GM12801 (cell line): ENCODE data around the gene ATP6V0C.

Source experiments
- TF ChIP-seq, protein P1 (sequence below): IDR thresholded peaks from one replicate; pipeline ENCODE4 v1.5.1; 2011; ENCODE audit warnings: control low read depth; ENCODE audit not compliant: insufficient read length; ENCODE audit errors: extremely low read depth

ATP6V0C gene

GRCh38 chr16:2529061-2529931 is 15.5 kb downstream of the ATP6V0C start:
- TF ChIP-seq, protein P1, sequence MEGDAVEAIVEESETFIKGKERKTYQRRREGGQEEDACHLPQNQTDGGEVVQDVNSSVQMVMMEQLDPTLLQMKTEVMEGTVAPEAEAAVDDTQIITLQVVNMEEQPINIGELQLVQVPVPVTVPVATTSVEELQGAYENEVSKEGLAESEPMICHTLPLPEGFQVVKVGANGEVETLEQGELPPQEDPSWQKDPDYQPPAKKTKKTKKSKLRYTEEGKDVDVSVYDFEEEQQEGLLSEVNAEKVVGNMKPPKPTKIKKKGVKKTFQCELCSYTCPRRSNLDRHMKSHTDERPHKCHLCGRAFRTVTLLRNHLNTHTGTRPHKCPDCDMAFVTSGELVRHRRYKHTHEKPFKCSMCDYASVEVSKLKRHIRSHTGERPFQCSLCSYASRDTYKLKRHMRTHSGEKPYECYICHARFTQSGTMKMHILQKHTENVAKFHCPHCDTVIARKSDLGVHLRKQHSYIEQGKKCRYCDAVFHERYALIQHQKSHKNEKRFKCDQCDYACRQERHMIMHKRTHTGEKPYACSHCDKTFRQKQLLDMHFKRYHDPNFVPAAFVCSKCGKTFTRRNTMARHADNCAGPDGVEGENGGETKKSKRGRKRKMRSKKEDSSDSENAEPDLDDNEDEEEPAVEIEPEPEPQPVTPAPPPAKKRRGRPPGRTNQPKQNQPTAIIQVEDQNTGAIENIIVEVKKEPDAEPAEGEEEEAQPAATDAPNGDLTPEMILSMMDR: no peak

DNA sequence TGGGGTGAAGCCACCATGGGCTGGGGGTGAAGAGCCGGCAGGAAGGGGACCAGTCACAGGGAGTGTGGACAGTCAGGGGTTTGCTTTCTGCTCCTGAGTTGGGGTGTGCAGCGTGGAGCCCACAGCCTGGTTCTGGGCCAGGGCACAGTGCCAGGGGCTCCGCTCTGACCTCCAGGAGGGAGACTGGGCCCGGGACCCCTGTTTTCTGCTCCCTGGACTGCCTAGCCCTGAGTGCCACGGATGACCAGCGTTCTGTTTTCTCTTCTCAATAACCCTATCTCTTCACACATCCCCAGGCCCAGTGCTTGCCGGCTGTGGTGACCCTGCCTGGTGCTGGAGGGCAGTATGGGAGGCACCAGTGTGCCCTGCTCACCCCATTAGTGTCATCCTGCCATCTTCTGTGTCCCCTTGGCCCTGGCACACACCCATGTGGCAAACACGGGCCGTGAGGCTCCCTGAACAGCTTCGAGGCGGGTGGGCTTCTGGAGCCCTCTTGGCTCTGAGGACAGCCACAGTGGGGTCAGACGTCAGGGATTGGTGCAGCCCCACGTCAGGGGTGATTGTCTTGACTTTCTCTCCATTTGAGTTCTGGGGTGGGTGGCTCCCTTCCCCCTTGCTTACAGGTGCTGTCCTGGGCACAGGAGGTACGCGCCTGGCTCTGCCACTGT is 16.3 kb downstream of the ATP6V0C start:
- TF ChIP-seq, protein P1: no peak

DNA sequence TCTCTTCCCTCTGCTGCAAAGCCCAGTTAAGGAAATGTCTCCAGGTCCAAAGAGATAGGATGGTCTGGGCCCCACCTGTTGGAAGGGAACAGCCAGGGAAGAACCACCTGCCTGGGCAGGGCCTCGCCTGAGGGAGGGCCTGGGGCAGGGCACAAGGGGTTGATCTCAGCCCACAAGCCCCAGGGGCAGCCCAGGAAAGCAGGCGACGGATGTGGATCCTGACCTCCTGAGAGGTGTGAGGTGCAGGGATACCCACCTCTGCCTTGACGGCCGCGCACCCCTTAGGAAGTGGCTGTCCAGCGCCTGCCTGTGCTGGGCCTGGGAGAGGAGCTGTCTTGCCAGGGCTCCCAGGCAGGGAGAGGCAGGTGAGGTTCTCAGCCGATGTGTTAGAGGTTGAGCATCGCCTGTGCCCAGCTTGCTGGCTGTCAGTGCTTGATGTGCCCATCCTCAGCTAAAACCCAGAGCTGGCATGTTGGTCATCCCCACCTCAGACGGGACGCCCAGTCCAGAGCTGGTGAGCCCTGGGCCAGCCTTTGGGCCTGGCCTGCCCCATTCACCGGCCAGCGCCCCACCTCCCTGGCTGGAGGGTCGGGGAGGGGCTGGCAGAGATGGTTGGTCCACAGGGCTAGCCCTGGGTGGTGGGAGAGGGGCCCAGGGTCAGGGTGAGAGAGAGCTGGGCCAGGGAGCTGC is 17.0 kb downstream of the ATP6V0C start:
- TF ChIP-seq, protein P1: no peak

DNA sequence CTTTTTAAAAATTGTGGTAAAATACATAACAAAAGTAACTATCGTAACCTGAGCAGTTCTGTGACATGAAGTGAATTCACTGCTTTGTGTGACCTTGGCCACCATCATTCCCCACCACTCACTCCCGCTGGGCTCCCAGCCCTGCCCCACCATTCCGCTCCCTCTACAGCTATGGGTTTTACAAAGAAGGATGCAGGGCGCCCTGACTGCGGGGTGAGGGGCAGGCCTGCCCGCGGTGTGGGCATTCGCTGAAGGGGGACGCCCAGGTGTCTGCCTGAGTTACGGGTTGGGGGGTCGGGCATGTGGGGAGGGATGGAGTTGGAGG is 17.6 kb downstream of the ATP6V0C start, which contains the start of gene CEMP1:
Gene CEMP1, minus strand, starts transcription at position 38 of the 325 bp plus-strand sequence. CDS start 335 bp downstream, outside the sequence.
- TF ChIP-seq, protein P1: no peak

GRCh38 chr16:2531696-2532493 is 18.1 kb downstream of the ATP6V0C start:
- TF ChIP-seq, protein P1: no peak

GRCh38 chr16:2532494-2533141 is 18.9 kb downstream of the ATP6V0C start:
- TF ChIP-seq, protein P1: no peak
